ENCODE measurements around the gene WDR35.

WDR35 gene

DNA sequence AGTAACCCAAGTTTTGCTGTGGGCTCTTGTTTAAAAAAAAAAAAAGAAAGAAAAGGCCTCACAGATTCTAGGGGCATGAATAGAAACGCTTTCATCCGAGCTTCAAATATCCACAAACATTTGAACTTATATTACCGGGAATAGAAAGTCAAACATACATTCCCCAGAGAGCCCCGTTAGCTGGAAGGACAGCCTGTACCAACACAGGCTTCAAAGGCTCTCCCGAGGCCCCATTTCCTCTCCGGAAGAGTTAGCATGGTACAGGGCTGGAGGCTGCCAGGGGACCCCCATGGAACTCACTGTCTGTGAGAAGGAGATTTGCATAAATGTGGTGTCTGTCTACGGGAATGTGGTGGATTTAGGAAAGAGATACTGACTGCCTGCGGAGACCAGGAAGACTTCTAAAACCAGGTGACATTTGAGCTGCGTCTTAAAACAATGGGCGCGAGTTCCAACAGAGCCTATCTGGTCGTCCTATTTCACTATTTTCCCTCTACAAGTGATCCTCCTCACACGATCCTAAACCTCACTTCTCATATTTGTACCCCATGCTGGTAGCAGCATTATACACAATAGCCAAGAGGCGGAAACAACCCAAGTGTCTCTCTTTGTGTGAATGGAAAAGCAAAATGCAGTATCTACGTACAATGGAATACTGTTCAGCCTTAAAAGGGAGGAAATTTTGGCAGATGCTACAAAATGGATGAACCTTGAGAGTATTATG is 23.4 kb upstream of the WDR35 start:
- H2BK120ac ChIP-seq (ENCODE audit: low read depth, low read length), result peak overlapping the region; percentile 92
- H2BK15ac ChIP-seq (replicated peaks; ENCODE audit: low read depth), result peak overlapping the region; percentile 48
- peak overlapping the region; percentile 95 for H3K56ac ChIP-seq (ENCODE audit: low read length)
- H3K36me3 ChIP-seq (ENCODE audit: control insufficient read depth, insufficient read depth, low read length), result no peaks in the 10 kb centered on the region
- no peak overlapping the region for H3K4me3 ChIP-seq (ENCODE audit: low read length)
- H4K5ac ChIP-seq (ENCODE audit: low read length), result peak overlapping the region; percentile 78
- DNase-seq, result peak; percentile 88
- H3K4ac ChIP-seq (ENCODE audit: low read depth, low read length), result peak overlapping the region; percentile 95
- H3K4me1 ChIP-seq (ENCODE audit: control insufficient read depth, low read depth, low read length), result peaks cover 7% of the 10 kb centered on the region
- peaks cover 1% of the 10 kb centered on the region for H3K79me1 ChIP-seq (ENCODE audit: low read length)
- H3K23ac ChIP-seq (ENCODE audit: low read length), result peak overlapping the region; percentile 11
- no peak overlapping the region for H4K8ac ChIP-seq (ENCODE audit: low read depth, low read length)
- peak overlapping the region; percentile 83 for H3K9ac ChIP-seq (ENCODE audit: low read length)
- H3K4me2 ChIP-seq (ENCODE audit: low read length), result peak overlapping the region; percentile 75
- no CpG with 5 or more reads among the region's 15 CpGs for WGBS (ENCODE audit: extremely low coverage, insufficient coverage, low lambda C conversion rate)
- H2AK5ac ChIP-seq (ENCODE audit: low read length), result no peak overlapping the region
- peak overlapping the region; percentile 93 for H3K27ac ChIP-seq (ENCODE audit: low read depth, low read length)
- no peaks in the 10 kb centered on the region for H3K27me3 ChIP-seq (ENCODE audit: insufficient read depth, low read length, poor library complexity)
- no peaks in the 10 kb centered on the region for H3K79me2 ChIP-seq (ENCODE audit: control insufficient read depth, insufficient read depth, low read length)
- H3K18ac ChIP-seq (ENCODE audit: low read length), result peak overlapping the region; percentile 96
- peak overlapping the region; percentile 94 for H2BK5ac ChIP-seq (ENCODE audit: low read length)

DNA sequence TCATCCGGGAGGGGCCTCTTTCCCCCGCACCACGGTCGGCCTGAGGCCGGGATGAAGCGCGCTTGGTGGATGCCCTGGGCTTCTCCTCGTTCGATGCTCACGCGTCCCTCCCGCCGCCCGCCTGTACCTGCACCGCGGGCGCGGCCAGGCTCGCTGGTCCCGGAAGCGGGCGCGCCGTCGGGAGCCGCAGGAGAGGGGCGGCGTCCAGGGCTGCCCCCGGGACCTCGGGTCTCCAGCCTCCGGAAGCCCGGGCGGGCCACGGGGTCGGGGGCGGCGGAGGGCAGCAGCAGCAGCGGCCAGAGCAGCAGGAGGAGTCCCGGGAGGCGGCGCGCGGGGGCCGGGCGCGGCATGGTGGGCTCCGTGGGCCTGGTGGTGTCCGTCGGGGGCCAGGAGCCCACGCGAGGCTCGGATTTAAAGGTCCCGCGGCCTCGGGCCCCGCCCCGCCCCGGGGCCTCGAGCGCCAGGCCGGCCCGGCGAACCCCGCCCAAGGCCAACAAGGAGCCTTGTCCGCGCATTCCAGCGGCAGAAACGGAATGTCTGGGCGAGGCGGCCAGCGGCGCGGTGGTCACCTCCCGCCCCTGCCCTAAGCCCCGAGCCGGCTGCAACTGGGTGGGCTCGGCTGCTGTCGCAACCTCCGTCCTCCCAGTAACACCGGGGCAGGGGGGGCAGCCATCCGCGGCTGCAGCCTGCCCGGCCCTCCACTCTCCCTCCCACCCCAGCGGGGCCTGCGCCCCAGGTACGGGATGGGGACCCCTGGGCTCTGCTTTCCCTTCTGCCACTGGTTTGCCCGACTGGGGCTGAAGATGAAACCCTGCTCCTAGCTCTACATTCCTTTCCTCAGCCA is 22.6 kb upstream of the WDR35 start, which contains the start of gene MATN3:
Gene MATN3 (minus strand): TSS at position 387 of the 844 bp plus-strand sequence. CDS start 37 bp downstream, at position 350.
- WGBS (ENCODE audit: extremely low coverage, insufficient coverage, low lambda C conversion rate), result no CpG with 5 or more reads among the region's 87 CpGs
- Histone ChIP-seq H2BK5ac (ENCODE audit: low read length) (peak within 1 kb of the TSS; percentile 94), H3K4me1 (ENCODE audit: control insufficient read depth, low read depth, low read length) (peaks cover 7% of the 10 kb centered on the region), H2BK15ac (replicated peaks; ENCODE audit: low read depth) (peak within 1 kb of the TSS; percentile 48), H3K4me3 (ENCODE audit: low read length) (peak within 1 kb of the TSS; percentile 66), H4K8ac (ENCODE audit: low read depth, low read length) (peak within 1 kb of the TSS; percentile 88), H3K23ac (ENCODE audit: low read length) (peak within 1 kb of the TSS; percentile 11), H3K27me3 (ENCODE audit: insufficient read depth, low read length, poor library complexity) (no peaks in the 10 kb centered on the region), H3K4me2 (ENCODE audit: low read length) (peak within 1 kb of the TSS; percentile 75), H2BK120ac (ENCODE audit: low read depth, low read length) (peak within 1 kb of the TSS; percentile 92), H3K9ac (ENCODE audit: low read length) (peak within 1 kb of the TSS; percentile 87), H3K36me3 (ENCODE audit: control insufficient read depth, insufficient read depth, low read length) (no peaks in the 10 kb centered on the region), H3K4ac (ENCODE audit: low read depth, low read length) (peak within 1 kb of the TSS; percentile 95), H3K79me2 (ENCODE audit: control insufficient read depth, insufficient read depth, low read length) (no peaks in the 10 kb centered on the region), H3K56ac (ENCODE audit: low read length) (peak within 1 kb of the TSS; percentile 95), H3K79me1 (ENCODE audit: low read length) (peaks cover 1% of the 10 kb centered on the region), H4K5ac (ENCODE audit: low read length) (peak within 1 kb of the TSS; percentile 78), H2AK5ac (ENCODE audit: low read length) (peak within 1 kb of the TSS; percentile 30), H3K18ac (ENCODE audit: low read length) (peak within 1 kb of the TSS; percentile 96), H3K27ac (ENCODE audit: low read depth, low read length) (peak within 1 kb of the TSS; percentile 93)
- DNase-seq, result peak; percentile 79

DNA sequence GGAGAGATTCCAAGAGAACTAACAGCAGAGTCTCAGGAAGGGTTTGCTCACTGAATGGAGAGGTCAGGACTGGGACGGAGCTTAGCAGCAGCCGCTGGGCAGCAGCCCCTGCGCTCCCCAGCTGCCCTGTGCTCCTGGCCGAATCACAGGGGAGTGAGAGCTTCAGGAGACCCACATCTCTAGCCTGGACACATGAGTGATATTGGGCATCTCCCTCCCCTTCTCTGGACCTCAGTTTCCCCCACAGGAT is 22.1 kb upstream of the WDR35 start:
- no CpG with 5 or more reads among the region's 4 CpGs for WGBS (ENCODE audit: extremely low coverage, insufficient coverage, low lambda C conversion rate)
- peaks cover 1% of the 10 kb centered on the region for H3K79me1 ChIP-seq (ENCODE audit: low read length)
- H2BK5ac ChIP-seq (ENCODE audit: low read length), result peak overlapping the region; percentile 27
- H3K18ac ChIP-seq (ENCODE audit: low read length), result peak overlapping the region; percentile 96
- H3K4me3 ChIP-seq (ENCODE audit: low read length), result peak overlapping the region; percentile 66
- peak overlapping the region; percentile 87 for H3K9ac ChIP-seq (ENCODE audit: low read length)
- no peaks in the 10 kb centered on the region for H3K36me3 ChIP-seq (ENCODE audit: control insufficient read depth, insufficient read depth, low read length)
- H3K4ac ChIP-seq (ENCODE audit: low read depth, low read length), result peak overlapping the region; percentile 82
- peak overlapping the region; percentile 75 for H3K4me2 ChIP-seq (ENCODE audit: low read length)
- H3K56ac ChIP-seq (ENCODE audit: low read length), result peak overlapping the region; percentile 95
- peak overlapping the region; percentile 67 for H4K8ac ChIP-seq (ENCODE audit: low read depth, low read length)
- DNase-seq, result peak; percentile 44
- no peak overlapping the region for H4K5ac ChIP-seq (ENCODE audit: low read length)
- H3K4me1 ChIP-seq (ENCODE audit: control insufficient read depth, low read depth, low read length), result peaks cover 7% of the 10 kb centered on the region
- peak overlapping the region; percentile 92 for H2BK120ac ChIP-seq (ENCODE audit: low read depth, low read length)
- no peaks in the 10 kb centered on the region for H3K79me2 ChIP-seq (ENCODE audit: control insufficient read depth, insufficient read depth, low read length)
- H2BK15ac ChIP-seq (replicated peaks; ENCODE audit: low read depth), result no peak overlapping the region
- H3K23ac ChIP-seq (ENCODE audit: low read length), result no peak overlapping the region
- peak overlapping the region; percentile 93 for H3K27ac ChIP-seq (ENCODE audit: low read depth, low read length)
- no peak overlapping the region for H2AK5ac ChIP-seq (ENCODE audit: low read length)
- no peaks in the 10 kb centered on the region for H3K27me3 ChIP-seq (ENCODE audit: insufficient read depth, low read length, poor library complexity)

DNA sequence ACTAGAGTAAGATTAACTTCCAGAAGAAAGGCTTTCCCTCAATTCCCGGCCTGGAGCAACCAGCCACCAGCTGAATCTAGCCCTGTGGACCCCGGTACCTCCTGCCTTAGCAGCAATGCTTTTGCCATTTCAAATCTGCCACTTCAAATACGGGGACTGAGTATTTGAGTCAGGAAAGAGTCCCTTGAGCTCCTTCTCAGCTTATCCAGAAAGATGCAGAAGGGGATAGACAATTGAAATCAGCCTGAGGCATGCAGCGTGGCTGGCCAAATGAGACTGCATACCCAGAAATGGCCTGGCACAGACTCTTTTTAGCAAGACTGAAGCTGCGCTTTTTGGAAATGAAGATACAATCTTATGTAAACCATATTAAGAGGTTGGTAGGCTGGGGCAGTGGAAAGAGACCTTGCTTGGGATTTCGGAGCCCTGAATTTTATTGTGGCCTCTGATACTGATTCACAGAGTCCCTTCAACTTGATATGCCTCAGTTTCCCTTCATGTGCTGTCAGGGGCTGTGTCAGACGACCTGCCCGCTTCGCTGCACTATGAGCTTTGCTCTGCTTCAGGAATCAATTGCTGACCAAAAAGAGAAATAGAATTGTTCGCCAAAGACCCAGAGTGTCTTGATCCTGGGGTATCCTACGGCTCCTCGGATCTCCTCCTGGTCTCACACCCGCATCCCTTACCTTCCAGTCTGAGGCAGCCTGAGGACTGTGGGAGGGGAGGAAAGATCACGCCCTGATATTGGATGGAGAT is 21.5 kb upstream of the WDR35 start:
- H2BK120ac ChIP-seq (ENCODE audit: low read depth, low read length), result no peak overlapping the region
- H3K4ac ChIP-seq (ENCODE audit: low read depth, low read length), result peak overlapping the region; percentile 82
- H3K79me1 ChIP-seq (ENCODE audit: low read length), result peaks cover 1% of the 10 kb centered on the region
- peak overlapping the region; percentile 66 for H3K4me3 ChIP-seq (ENCODE audit: low read length)
- H3K79me2 ChIP-seq (ENCODE audit: control insufficient read depth, insufficient read depth, low read length), result no peaks in the 10 kb centered on the region
- H3K18ac ChIP-seq (ENCODE audit: low read length), result peak overlapping the region; percentile 96
- no peak overlapping the region for H2BK5ac ChIP-seq (ENCODE audit: low read length)
- H3K23ac ChIP-seq (ENCODE audit: low read length), result no peak overlapping the region
- no CpG with 5 or more reads among the region's 14 CpGs for WGBS (ENCODE audit: extremely low coverage, insufficient coverage, low lambda C conversion rate)
- peak overlapping the region; percentile 67 for H4K8ac ChIP-seq (ENCODE audit: low read depth, low read length)
- H3K36me3 ChIP-seq (ENCODE audit: control insufficient read depth, insufficient read depth, low read length), result no peaks in the 10 kb centered on the region
- H3K4me2 ChIP-seq (ENCODE audit: low read length), result peak overlapping the region; percentile 75
- no peaks in the 10 kb centered on the region for H3K27me3 ChIP-seq (ENCODE audit: insufficient read depth, low read length, poor library complexity)
- no peak overlapping the region for H2BK15ac ChIP-seq (replicated peaks; ENCODE audit: low read depth)
- no peak for DNase-seq
- peak overlapping the region; percentile 87 for H3K9ac ChIP-seq (ENCODE audit: low read length)
- H3K56ac ChIP-seq (ENCODE audit: low read length), result peak overlapping the region; percentile 95
- H2AK5ac ChIP-seq (ENCODE audit: low read length), result no peak overlapping the region
- H3K4me1 ChIP-seq (ENCODE audit: control insufficient read depth, low read depth, low read length), result peaks cover 7% of the 10 kb centered on the region
- H3K27ac ChIP-seq (ENCODE audit: low read depth, low read length), result peak overlapping the region; percentile 93
- no peak overlapping the region for H4K5ac ChIP-seq (ENCODE audit: low read length)

DNA sequence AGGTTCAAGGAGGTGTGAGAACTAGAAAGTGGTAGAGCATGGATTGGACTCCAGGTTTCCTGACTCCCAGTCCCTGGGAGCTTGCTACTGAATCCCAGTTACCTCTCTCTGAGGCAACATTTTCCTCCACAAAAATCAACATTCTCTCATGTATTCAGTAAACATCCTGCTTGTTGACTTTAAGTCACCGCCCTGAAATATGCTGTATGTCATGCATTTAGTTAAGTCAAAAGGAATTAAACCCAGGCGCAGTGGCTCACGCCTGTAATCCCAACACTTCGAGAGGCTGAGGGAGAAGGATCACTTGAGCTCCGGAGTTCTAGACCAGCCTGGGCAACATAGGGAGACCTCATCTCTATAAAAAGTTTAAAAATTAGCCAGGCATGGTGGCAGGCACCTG is 18.8 kb upstream of the WDR35 start:
- H3K79me2 ChIP-seq (ENCODE audit: control insufficient read depth, insufficient read depth, low read length), result no peaks in the 10 kb centered on the region
- WGBS (ENCODE audit: extremely low coverage, insufficient coverage, low lambda C conversion rate), result no CpG with 5 or more reads among the region's 5 CpGs
- H4K5ac ChIP-seq (ENCODE audit: low read length), result no peak overlapping the region
- no peak overlapping the region for H3K4me2 ChIP-seq (ENCODE audit: low read length)
- H3K4ac ChIP-seq (ENCODE audit: low read depth, low read length), result no peak overlapping the region
- no peaks in the 10 kb centered on the region for H3K27me3 ChIP-seq (ENCODE audit: insufficient read depth, low read length, poor library complexity)
- H2BK120ac ChIP-seq (ENCODE audit: low read depth, low read length), result no peak overlapping the region
- peaks cover 7% of the 10 kb centered on the region for H3K4me1 ChIP-seq (ENCODE audit: control insufficient read depth, low read depth, low read length)
- no peak overlapping the region for H3K4me3 ChIP-seq (ENCODE audit: low read length)
- no peak overlapping the region for H3K9ac ChIP-seq (ENCODE audit: low read length)
- H3K36me3 ChIP-seq (ENCODE audit: control insufficient read depth, insufficient read depth, low read length), result no peaks in the 10 kb centered on the region
- H4K8ac ChIP-seq (ENCODE audit: low read depth, low read length), result no peak overlapping the region
- no peak for DNase-seq
- H3K27ac ChIP-seq (ENCODE audit: low read depth, low read length), result no peak overlapping the region
- no peak overlapping the region for H3K56ac ChIP-seq (ENCODE audit: low read length)
- H3K18ac ChIP-seq (ENCODE audit: low read length), result no peak overlapping the region
- no peak overlapping the region for H2AK5ac ChIP-seq (ENCODE audit: low read length)
- H3K79me1 ChIP-seq (ENCODE audit: low read length), result peaks cover 3% of the 10 kb centered on the region
- H2BK5ac ChIP-seq (ENCODE audit: low read length), result no peak overlapping the region
- no peak overlapping the region for H3K23ac ChIP-seq (ENCODE audit: low read length)
- H2BK15ac ChIP-seq (replicated peaks; ENCODE audit: low read depth), result no peak overlapping the region
